Vagina (tissue), 2 donors: ENCODE data around the gene CGRRF1.

Experiments
- POLR2A ChIP-seq, 2 donors: fragments of 450-650 bp; IDR thresholded peaks; one replicate each; pipeline ENCODE4 v1.6.1; 2017; ENCODE audit warnings: antibody characterized with exemption in 2 of 2, mild to moderate bottlenecking in 2 of 2, moderate library complexity in 2 of 2
- POLR2AphosphoS5 ChIP-seq, 2 donors: sonication (generic); formaldehyde crosslinking; IDR thresholded peaks; one replicate each; pipeline ENCODE4 v1.9.0; 2017; ENCODE audit warnings: antibody characterized with exemption in 2 of 2, mild to moderate bottlenecking in 2 of 2, low read depth in 1 of 2; ENCODE audit not compliant: insufficient read depth in 1 of 2

DNA sequence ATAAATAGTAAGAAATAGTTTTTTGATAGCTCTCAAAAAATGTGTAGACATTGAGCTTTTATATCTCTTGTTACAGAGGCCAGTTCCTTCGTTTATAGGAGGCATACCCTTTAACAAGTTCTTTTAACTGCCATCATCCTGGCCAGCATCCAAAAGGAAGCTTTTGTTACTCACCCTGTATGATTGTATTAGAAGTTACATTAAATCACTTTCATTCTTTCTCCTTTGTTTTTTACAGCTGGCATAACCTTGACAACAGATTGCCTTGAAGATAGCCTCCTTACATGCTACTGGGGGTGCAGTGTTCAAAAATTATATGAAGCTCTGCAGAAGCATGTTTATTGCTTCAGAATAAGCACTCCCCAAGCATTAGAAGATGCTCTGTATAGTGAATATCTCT, 20.1 kb downstream of the CGRRF1 start:
- TF ChIP-seq POLR2A (IDR thresholded peaks at IDR 0.05) = no peak
- no peak for TF ChIP-seq POLR2AphosphoS5 (IDR thresholded peaks at IDR 0.05; ENCODE audit: insufficient read depth in 1 of 2, low read depth in 1 of 2)
